ENCODE measurements around the gene FOXE3. TPM values are rescaled to one million over a fixed set of nuclear protein-coding genes. Genes with fewer than 3 reads are reported as not detected.

The FOXE3 gene
- total RNA-seq, 6 experiments from 2014 or later, result not detected

- TF ChIP-seq, protein P1, sequence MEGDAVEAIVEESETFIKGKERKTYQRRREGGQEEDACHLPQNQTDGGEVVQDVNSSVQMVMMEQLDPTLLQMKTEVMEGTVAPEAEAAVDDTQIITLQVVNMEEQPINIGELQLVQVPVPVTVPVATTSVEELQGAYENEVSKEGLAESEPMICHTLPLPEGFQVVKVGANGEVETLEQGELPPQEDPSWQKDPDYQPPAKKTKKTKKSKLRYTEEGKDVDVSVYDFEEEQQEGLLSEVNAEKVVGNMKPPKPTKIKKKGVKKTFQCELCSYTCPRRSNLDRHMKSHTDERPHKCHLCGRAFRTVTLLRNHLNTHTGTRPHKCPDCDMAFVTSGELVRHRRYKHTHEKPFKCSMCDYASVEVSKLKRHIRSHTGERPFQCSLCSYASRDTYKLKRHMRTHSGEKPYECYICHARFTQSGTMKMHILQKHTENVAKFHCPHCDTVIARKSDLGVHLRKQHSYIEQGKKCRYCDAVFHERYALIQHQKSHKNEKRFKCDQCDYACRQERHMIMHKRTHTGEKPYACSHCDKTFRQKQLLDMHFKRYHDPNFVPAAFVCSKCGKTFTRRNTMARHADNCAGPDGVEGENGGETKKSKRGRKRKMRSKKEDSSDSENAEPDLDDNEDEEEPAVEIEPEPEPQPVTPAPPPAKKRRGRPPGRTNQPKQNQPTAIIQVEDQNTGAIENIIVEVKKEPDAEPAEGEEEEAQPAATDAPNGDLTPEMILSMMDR (IDR thresholded peaks at IDR 0.05), result no peak
- H3K36me3 Mint-ChIP-seq (ENCODE audit: low read depth), result peaks cover 4% of the 10 kb centered on the region; the same call in 1 of the 2 replicates
- H3K9me3 Mint-ChIP-seq, result peaks cover 6% of the 10 kb centered on the region; the same call in 1 of the 2 replicates
- H3K4me3 Mint-ChIP-seq, result no peak overlapping the region
- H3K27me3 Mint-ChIP-seq (ENCODE audit: insufficient read depth), result peaks cover 22% of the 10 kb centered on the region
- no peak overlapping the region for H3K27ac Mint-ChIP-seq
- peaks cover 3% of the 10 kb centered on the region for H3K4me1 Mint-ChIP-seq (ENCODE audit: low read depth)
- DNase-seq, result no peak
Measured at GRCh38 chr1:47441450-47442106, 25.5 kb downstream of the FOXE3 start.

DNA sequence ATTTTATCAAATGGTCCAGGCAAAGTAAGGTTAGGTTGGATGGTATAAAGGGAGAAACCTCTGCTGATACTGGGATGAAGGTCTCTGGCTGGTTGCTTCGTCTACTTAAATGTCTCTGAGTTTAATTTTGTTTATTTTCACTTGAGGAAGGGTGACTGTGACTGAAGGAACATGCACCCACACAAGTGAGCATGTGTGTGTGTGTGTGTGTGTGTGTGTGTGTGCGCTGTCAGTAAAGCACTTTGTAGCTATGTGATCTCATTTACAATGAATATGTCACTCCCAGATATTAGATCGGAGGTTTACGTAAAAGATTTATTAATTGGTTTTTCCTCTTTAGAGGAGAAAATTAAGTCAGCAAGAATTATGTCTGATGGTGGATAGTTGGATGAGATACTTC lies 26.1 kb downstream of the FOXE3 start:
- H3K27me3 Mint-ChIP-seq (ENCODE audit: insufficient read depth), result peaks cover 25% of the 10 kb centered on the region
- H3K27ac Mint-ChIP-seq, result no peak overlapping the region
- H3K36me3 Mint-ChIP-seq (ENCODE audit: low read depth), result peaks cover 4% of the 10 kb centered on the region; the same call in 1 of the 2 replicates
- no peak for DNase-seq
- H3K4me3 Mint-ChIP-seq, result no peak overlapping the region
- no peaks in the 10 kb centered on the region for H3K4me1 Mint-ChIP-seq (ENCODE audit: low read depth)
- TF ChIP-seq, protein P1 (IDR thresholded peaks at IDR 0.05), result no peak
- peaks cover 6% of the 10 kb centered on the region; the same call in 1 of the 2 replicates for H3K9me3 Mint-ChIP-seq

DNA sequence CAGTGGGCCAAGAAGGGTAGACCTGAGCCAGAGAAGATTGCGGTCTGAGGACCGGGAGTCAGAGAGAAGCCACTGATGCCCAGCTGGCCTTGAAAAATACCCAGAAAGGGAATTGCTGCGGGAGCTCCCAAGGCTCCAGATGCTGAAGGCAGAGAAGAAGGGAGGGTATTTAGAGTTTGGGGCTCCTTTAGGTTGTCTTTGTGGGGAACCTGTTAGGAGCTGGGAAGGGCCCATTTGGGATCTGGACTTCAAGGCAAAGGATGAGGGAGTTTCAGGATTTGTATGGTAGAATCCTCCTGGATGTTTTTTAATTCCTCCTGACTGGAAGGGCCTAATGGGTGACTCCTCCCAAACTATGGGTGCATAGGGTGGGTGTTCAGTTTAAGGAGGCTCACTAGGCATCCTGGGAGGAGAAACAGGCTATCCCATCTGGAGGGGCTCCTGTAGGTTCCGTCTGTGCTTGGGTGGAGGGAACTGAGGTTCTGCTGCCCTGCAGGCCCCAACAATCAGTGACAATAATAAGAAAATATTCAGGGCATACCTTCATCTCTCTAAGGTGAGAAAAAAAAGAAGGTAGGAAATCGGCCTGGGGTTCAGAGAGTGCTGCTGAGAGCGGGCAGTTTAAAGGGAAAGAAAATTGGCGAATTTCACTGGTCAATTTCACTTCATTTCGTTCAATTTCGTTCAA lies 26.9 kb downstream of the FOXE3 start:
- H3K9me3 Mint-ChIP-seq, result peaks cover 6% of the 10 kb centered on the region; the same call in 1 of the 2 replicates
- H3K4me3 Mint-ChIP-seq, result no peak overlapping the region
- DNase-seq, result no peak
- peaks cover 4% of the 10 kb centered on the region; the same call in 1 of the 2 replicates for H3K36me3 Mint-ChIP-seq (ENCODE audit: low read depth)
- no peaks in the 10 kb centered on the region for H3K4me1 Mint-ChIP-seq (ENCODE audit: low read depth)
- TF ChIP-seq, protein P1 (IDR thresholded peaks at IDR 0.05), result no peak
- peaks cover 26% of the 10 kb centered on the region for H3K27me3 Mint-ChIP-seq (ENCODE audit: insufficient read depth)
- H3K27ac Mint-ChIP-seq, result no peak overlapping the region

DNA sequence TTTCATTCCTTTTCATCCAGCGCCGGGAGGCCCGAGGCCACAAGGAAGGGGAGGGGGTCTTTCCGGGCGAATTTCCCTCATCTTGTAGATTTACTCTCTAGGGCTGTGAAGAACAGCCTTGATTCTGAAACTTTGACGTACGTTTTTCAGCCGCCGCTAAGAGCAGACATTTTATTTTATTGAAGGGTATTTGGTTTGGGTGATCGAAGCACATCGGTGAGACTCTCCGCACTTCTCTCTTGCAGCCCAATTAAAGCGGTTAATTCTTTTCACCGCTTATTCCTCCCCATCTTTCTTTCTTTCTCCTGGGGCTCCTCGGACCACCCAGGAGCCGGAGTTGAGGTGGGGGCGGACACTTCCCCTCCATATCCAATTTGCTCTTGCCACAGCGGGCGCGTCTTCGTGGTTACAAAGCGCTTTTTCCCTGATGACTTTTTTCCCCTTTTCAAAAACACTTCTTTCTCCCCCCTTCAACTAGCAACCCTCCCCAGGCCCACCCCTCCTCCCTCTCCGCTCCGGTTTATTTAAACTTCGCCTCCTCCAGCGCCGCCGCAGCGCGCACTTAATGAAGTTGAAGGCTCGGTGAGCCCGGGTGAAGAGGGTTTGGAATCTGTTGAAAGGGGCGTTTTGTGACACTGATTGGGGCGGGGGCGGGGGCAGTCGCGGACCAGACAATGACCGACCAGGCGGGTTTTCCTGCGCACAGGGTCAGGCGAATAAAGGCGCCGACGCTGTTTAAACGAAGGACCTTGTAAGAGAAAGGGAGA lies 27.6 kb downstream of the FOXE3 start:
- H3K27ac Mint-ChIP-seq, result no peak overlapping the region
- peaks cover 4% of the 10 kb centered on the region; the same call in 1 of the 2 replicates for H3K36me3 Mint-ChIP-seq (ENCODE audit: low read depth)
- TF ChIP-seq, protein P1 (IDR thresholded peaks at IDR 0.05), result no peak
- H3K9me3 Mint-ChIP-seq, result peaks cover 6% of the 10 kb centered on the region; the same call in 1 of the 2 replicates
- H3K4me3 Mint-ChIP-seq, result no peak overlapping the region; the same call in 1 of the 2 replicates
- H3K4me1 Mint-ChIP-seq (ENCODE audit: low read depth), result no peaks in the 10 kb centered on the region
- DNase-seq, result no peak
- H3K27me3 Mint-ChIP-seq (ENCODE audit: insufficient read depth), result peaks cover 32% of the 10 kb centered on the region

- Mint-ChIP-seq H3K9me3 (peaks cover 6% of the 10 kb centered on the region; the same call in 1 of the 2 replicates), H3K36me3 (ENCODE audit: low read depth) (peaks cover 4% of the 10 kb centered on the region; the same call in 1 of the 2 replicates), H3K27me3 (ENCODE audit: insufficient read depth) (peaks cover 36% of the 10 kb centered on the region), H3K4me3 (peak overlapping the region; percentile 8; the same call in 1 of the 2 replicates), H3K4me1 (ENCODE audit: low read depth) (no peaks in the 10 kb centered on the region), H3K27ac (no peak overlapping the region)
- TF ChIP-seq, protein P1 (IDR thresholded peaks at IDR 0.05), result no peak
- DNase-seq, result no peak
Measured at GRCh38 chr1:47444297-47444561, 28.1 kb downstream of the FOXE3 start.
